Measurements from ENCODE around the gene FOLR1. TPM values are rescaled to one million over a fixed set of nuclear protein-coding genes. Genes with fewer than 3 reads are reported as not detected.
"Not testable (repeated sequence)": the region's sequence is repeated elsewhere in the genome, so short reads cannot be mapped to it uniquely, and the experiment has no call there.

FOLR1 gene
- 50.8 TPM for polyA plus RNA-seq (ENCODE audit: insufficient read length)
- long read RNA-seq, donor 1, transcript FOLR1-204 (6 exons, 1,061 nt): major isoform, 8 of 35 reads
- long read RNA-seq, donor 1, transcript FOLR1-202 (4 exons, 996 nt): major isoform, 8 of 35 reads
- long read RNA-seq, donor 1, partial matches to known transcripts: 14 of 35 reads
- long read RNA-seq, donor 1, other reads (novel, unspliced or antisense): 0 of 35 reads
- long read RNA-seq, donor 2, transcript FOLR1-204 (6 exons, 1,061 nt): major isoform, 10 of 28 reads
- long read RNA-seq, donor 2, transcript FOLR1-202 (4 exons, 996 nt): major isoform, 10 of 28 reads
- long read RNA-seq, donor 2, transcript FOLR1-201 (5 exons, 1,130 nt): minor isoform, 7 of 28 reads
- long read RNA-seq, donor 2, partial matches to known transcripts: 0 of 28 reads
- long read RNA-seq, donor 2, other reads (novel, unspliced or antisense): 0 of 28 reads
- long read RNA-seq, donor 3, transcript FOLR1-201 (5 exons, 1,130 nt): minor isoform, 7 of 37 reads
- long read RNA-seq, donor 3, transcript FOLR1-204 (6 exons, 1,061 nt): minor isoform, 10 of 37 reads
- long read RNA-seq, donor 3, transcript FOLR1-202 (4 exons, 996 nt): major isoform, 11 of 37 reads
- long read RNA-seq, donor 3, partial matches to known transcripts: 8 of 37 reads
- long read RNA-seq, donor 3, other reads (novel, unspliced or antisense): 0 of 37 reads
- long read RNA-seq, donor 4, partial matches to known transcripts: 0 of 2 reads
- long read RNA-seq, donor 4, other reads (novel, unspliced or antisense): 0 of 2 reads
- long read RNA-seq, donor 5, transcript FOLR1-202 (4 exons, 996 nt): minor isoform, 24 of 83 reads
- long read RNA-seq, donor 5, transcript FOLR1-204 (6 exons, 1,061 nt): minor isoform, 18 of 83 reads
- long read RNA-seq, donor 5, transcript FOLR1-201 (5 exons, 1,130 nt): major isoform, 28 of 83 reads
- long read RNA-seq, donor 5, partial matches to known transcripts: 13 of 83 reads
- long read RNA-seq, donor 5, other reads (novel, unspliced or antisense): 0 of 83 reads
- long read RNA-seq, donor 6, transcript FOLR1-202 (4 exons, 996 nt): major isoform, 10 of 36 reads
- long read RNA-seq, donor 6, transcript FOLR1-201 (5 exons, 1,130 nt): minor isoform, 9 of 36 reads
- long read RNA-seq, donor 6, partial matches to known transcripts: 14 of 36 reads
- long read RNA-seq, donor 6, other reads (novel, unspliced or antisense): 0 of 36 reads
- long read RNA-seq, donor 7, transcript FOLR1-201 (5 exons, 1,130 nt): minor isoform, 5 of 33 reads
- long read RNA-seq, donor 7, transcript FOLR1-204 (6 exons, 1,061 nt): minor isoform, 11 of 33 reads
- long read RNA-seq, donor 7, transcript FOLR1-202 (4 exons, 996 nt): major isoform, 16 of 33 reads
- long read RNA-seq, donor 7, partial matches to known transcripts: 0 of 33 reads
- long read RNA-seq, donor 7, other reads (novel, unspliced or antisense): 0 of 33 reads
- long read RNA-seq, donor 8, transcript FOLR1-204 (6 exons, 1,061 nt): major isoform, 8 of 15 reads
- long read RNA-seq, donor 8, partial matches to known transcripts: 0 of 15 reads
- long read RNA-seq, donor 8, other reads (novel, unspliced or antisense): 0 of 15 reads

- DNase-seq: no peak
Measured at GRCh38 chr11:72191961-72192381, at the start of gene FOLR1. Gene FOLR1, plus strand, starts transcription at chr11:72192140. Its CDS starts 34 bp downstream, at chr11:72192174.

- DNase-seq: not testable (repeated sequence)
Measured at GRCh38 chr11:72142543-72142942, 49.4 kb upstream of the FOLR1 start.

DNA sequence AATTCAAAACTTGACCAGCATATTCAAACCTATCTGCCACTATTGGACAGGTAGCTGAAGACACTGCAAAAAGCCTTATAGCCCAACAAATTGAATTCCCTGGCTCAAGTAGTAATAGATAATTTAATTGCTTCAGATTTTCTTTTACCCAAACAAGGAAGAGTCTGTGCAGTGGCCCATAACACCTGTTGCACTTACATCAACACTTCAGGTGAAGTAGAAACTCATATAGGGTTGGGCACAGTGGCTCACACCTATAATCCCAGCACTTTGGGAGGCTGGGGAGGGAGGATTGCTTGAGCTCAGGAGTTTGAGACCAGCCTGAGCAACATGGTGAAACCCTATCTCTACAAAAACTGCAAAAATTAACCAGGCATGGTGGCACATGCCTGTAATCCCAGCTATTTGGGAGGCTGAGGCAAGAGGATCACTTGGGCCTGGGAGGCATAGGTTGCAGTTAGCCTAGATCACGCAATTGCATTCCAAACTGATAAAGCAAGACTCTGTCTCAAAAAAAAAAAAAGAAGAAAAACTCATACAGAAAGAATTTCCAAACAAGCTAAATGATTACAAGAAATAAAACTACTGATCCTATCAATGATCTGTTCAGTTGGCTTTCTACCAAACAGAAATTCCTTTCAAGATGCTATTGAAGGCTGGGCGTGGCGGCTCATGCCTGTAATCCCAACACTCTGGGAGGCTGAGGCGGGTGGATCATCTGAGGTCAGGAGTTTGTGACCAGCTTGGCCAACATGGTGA, 47.0 kb upstream of the FOLR1 start:
- DNase-seq: no peak

GRCh38 chr11:72146625-72147024, 45.3 kb upstream of the FOLR1 start:
- DNase-seq: no peak

DNA sequence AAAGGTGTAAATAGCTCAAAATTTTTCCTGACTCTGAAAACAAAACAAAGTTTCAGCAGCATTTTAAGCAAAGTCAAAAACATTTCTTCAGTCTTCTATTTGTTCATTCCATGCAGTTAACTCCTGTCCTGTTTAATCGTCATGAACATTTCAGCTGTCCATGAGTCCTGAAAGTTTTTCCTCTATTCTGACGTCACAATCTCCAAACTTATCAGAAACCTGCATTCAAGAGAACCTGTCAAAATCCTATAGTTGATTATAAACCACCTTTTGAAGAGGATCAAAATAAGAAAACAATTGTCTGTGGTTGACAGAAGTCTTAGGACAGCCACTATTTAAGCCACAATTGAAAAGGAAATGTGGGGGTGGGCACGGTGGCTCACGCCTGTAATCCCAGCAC, 41.1 kb upstream of the FOLR1 start:
- no peak for DNase-seq

DNA sequence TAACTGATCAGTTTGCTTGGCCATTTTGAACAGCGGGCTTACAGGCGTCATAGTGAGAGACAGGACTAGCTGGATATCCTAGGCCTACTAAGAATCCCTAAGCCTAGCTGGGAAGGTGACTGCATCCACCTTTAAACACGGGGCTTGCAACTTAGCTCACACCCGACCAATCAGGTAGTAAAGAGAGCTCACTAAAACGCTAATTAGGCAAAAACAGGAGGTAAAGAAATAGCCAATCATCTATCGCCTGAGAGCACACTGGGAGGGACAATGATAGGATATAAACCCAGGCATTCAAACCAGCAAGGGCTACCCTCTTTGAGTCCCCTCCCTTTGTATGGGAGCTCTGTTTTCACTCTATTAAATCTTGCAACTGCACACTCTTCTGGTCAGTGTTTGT, 38.1 kb upstream of the FOLR1 start:
- DNase-seq: not testable (repeated sequence)

GRCh38 chr11:72154816-72155215, 37.1 kb upstream of the FOLR1 start:
- no peak for DNase-seq

GRCh38 chr11:72155751-72156150, 36.2 kb upstream of the FOLR1 start:
- no peak for DNase-seq

DNA sequence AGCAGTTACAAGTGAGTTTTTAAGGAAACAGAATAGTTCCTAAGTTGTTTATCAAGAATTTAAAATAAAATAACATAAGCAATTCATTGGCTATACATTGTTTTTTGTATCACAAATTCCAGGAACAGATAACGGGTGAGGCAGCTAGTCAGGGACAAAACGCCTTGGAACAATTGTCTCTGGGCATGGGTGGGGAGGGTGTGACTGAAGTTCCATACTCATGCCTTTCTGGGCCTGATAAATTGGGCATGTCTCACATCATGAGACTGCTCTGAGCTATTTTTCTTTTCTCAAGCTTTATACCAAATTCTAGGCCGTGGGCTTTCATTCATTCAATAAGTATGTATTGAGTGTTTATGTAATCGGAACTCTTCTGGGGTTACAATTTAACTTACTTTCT, 34.8 kb upstream of the FOLR1 start:
- no peak for DNase-seq

- no peak for DNase-seq
Measured at GRCh38 chr11:72160319-72160718, 31.6 kb upstream of the FOLR1 start.

- DNase-seq: no peak
Measured at GRCh38 chr11:72162891-72163492, 28.9 kb upstream of the FOLR1 start.

DNA sequence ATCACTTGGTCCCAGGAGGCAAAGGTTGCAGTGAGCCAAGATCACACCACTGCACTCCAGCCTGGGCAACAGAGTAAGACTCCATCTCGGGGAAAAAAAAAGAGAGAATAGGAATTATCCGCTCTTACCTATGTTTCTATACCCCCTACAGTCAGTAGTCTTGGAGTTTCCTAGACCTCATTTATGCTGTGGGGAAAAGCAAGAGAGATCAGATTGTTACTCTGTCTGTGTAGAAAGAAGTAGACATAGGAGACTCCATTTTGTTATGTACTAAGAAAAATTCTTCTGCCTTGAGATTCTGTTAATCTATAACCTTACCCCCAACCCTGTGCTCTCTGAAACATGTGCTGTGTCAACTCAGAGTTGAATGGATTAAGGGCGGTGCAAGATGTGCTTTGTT, 27.8 kb upstream of the FOLR1 start:
- DNase-seq: not testable (repeated sequence)

DNA sequence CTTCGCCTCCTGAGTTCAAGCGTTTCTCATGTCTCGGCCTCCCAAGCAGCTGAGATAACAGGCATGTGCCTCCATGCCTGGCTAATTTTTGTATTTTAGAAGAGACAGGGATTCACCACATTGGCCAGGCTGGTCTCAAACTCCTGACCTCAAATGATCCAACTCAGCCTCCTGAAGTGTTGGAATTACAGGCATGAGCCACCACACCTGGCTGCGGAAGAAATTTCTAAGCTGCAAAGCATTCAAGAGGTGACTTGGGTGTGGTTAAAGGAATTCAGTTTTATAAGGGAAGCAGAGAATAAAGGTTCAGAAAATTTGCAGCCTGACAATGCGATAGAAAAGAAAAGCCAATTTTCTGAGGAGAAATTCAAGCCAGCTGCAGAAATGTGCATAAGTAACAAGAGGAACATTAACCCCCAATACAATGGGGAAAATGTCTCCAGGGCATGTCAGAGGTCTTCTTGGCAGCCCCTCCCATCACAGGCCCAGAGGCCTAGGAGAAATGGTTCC, 22.8 kb upstream of the FOLR1 start:
- DNase-seq: not testable (repeated sequence)

- DNase-seq: not testable (repeated sequence)
Measured at GRCh38 chr11:72169754-72170153, 22.2 kb upstream of the FOLR1 start.

DNA sequence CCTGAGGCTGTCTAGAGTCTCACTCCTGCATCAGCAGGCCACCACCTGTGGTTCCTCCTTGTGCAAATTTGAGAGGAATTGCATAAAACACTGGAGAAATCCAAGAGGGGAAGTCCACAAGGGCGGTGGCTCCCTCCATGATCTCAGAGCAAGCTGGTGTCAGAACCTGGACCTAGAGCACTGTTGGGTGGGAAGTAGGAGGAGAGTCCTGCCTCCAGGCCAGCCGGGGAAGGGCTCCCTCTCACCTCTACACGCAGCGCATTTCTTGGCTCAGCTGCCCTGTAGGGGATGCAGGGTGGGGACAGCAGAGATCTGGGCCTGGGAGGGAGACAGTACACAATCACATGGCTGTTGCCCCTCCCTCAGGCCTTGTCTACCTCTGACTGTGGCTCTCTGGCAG, 19.9 kb upstream of the FOLR1 start:
- not testable (repeated sequence) for DNase-seq

GRCh38 chr11:72173291-72173690, 18.6 kb upstream of the FOLR1 start:
- DNase-seq: no peak

DNA sequence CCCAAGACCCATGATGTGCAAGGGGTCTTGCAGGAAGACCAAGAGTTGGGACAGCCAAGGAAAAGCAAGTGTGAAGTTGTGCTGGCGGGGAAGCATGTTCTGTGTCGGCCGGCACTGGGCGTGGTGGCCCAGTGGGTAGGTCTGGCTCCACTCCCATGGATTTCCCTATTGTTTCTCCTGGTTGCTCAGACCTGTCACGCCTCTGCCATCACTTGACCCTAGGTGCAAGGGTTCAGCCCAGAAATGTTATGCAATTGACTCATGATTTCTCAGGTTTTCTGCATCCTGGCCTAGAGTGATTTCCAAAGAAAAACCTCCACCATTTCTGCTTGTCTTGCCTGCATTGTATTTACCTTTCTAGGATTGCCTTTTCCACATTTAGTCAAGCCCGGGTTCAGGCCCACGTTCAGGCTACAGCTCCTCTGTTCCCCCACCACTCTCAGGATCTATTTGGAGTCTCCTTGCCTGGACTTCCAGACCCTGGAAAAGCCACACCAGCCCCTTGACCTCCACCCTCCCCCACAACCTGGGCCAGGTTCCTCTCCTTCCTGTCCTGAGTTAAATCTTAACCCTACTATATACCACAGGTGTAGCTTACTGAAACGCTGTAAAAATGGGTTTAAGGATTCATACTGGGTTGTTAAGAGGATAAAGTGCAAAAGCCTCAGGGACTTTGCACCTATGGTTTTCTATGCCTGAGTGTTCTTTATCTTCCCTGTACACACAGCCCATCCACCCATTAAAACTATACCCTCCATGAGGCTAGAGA, 17.5 kb upstream of the FOLR1 start:
- no peak for DNase-seq

GRCh38 chr11:72177656-72178055, 14.3 kb upstream of the FOLR1 start:
- DNase-seq: no peak
